ENCODE measurements around the gene TAS2R8. TPM values are rescaled to one million over a fixed set of nuclear protein-coding genes. Genes with fewer than 3 reads are reported as not detected.
A peak's percentile ranks its signal among the peaks of the same experiment; 100 is the strongest.
"Not testable (repeated sequence)": the region's sequence is repeated elsewhere in the genome, so short reads cannot be mapped to it uniquely, and the experiment has no call there.

TAS2R8 gene
- total and polyA plus RNA-seq, 3 donors from 2014 or later = not detected

- H3K36me3 ChIP-seq (ENCODE audit: low read depth, missing control alignments) = no peaks in the 10 kb centered on the region
- H3K4me1 ChIP-seq = no peaks in the 10 kb centered on the region
- H3K9me3 ChIP-seq = no peaks in the 10 kb centered on the region
- peak overlapping the region in 1 of 2 donors; percentile 11 for H3K27ac ChIP-seq
- intact Hi-C loops (cut with DNase I; ENCODE audit: low total_unique reads) = no loop called here
- no peak for DNase-seq
- no peak overlapping the region for H3K4me3 ChIP-seq
- TF ChIP-seq CTCF (IDR thresholded peaks at IDR 0.05) = no peak
- no peak for TF ChIP-seq POLR2A (IDR thresholded peaks at IDR 0.05)
- no peaks in the 10 kb centered on the region for H3K27me3 ChIP-seq
- 58 to 74% methylated on average over 2 of the region's 2 CpGs for WGBS, 2 donors
Measured at GRCh38 chr12:10794222-10794621, 12.9 kb downstream of the TAS2R8 start.

GRCh38 chr12:10791769-10792168, 15.3 kb downstream of the TAS2R8 start:
- 89 to 90% methylated on average over 4 of the region's 4 CpGs for WGBS, 2 donors
- intact Hi-C loops (cut with DNase I; ENCODE audit: low total_unique reads); DNase-seq: not testable (repeated sequence)

GRCh38 chr12:10783252-10783651, 23.8 kb downstream of the TAS2R8 start:
- no peaks in the 10 kb centered on the region for H3K4me1 ChIP-seq
- no peak for TF ChIP-seq POLR2A (IDR thresholded peaks at IDR 0.05)
- TF ChIP-seq CTCF (IDR thresholded peaks at IDR 0.05) = no peak
- intact Hi-C loops (cut with DNase I; ENCODE audit: low total_unique reads) = no loop called here
- WGBS, 2 donors = 77 to 78% methylated on average over 5 of the region's 5 CpGs
- H3K9me3 ChIP-seq = no peaks in the 10 kb centered on the region
- H3K27me3 ChIP-seq = no peaks in the 10 kb centered on the region
- H3K27ac ChIP-seq = no peak overlapping the region
- no peak overlapping the region for H3K4me3 ChIP-seq
- H3K36me3 ChIP-seq (ENCODE audit: low read depth, missing control alignments) = no peaks in the 10 kb centered on the region
- DNase-seq = no peak

More at GRCh38 chr12:10791769-10792168, 15.3 kb downstream of the TAS2R8 start:
- not testable (repeated sequence) for H3K36me3 ChIP-seq (ENCODE audit: low read depth, missing control alignments); H3K4me3 ChIP-seq; H3K27ac ChIP-seq; H3K27me3 ChIP-seq; H3K4me1 ChIP-seq; H3K9me3 ChIP-seq

GRCh38 chr12:10779103-10779502, 28.0 kb downstream of the TAS2R8 start:
- no peak overlapping the region for H3K4me3 ChIP-seq
- H3K4me1 ChIP-seq = no peaks in the 10 kb centered on the region
- intact Hi-C loops (cut with DNase I; ENCODE audit: low total_unique reads) = no loop called here
- H3K27ac ChIP-seq = no peak overlapping the region
- no peak for TF ChIP-seq CTCF (IDR thresholded peaks at IDR 0.05)
- no peak for TF ChIP-seq POLR2A (IDR thresholded peaks at IDR 0.05)
- no peaks in the 10 kb centered on the region for H3K36me3 ChIP-seq (ENCODE audit: low read depth, missing control alignments)
- 85 to 91% methylated on average over 2 of the region's 2 CpGs for WGBS, 2 donors
- no peak for DNase-seq
- no peaks in the 10 kb centered on the region for H3K9me3 ChIP-seq
- no peaks in the 10 kb centered on the region for H3K27me3 ChIP-seq

GRCh38 chr12:10771132-10771733, 35.9 kb downstream of the TAS2R8 start:
- WGBS, 2 donors = 17 to 18% methylated on average over 1 of the region's 1 CpG
- intact Hi-C loops (cut with DNase I; ENCODE audit: low total_unique reads) = loop anchor here (5.0 kb wide), 1 partner anchor 431 kb away; no protein-coding TSS in a partner anchor
- DNase-seq = no peak

More at GRCh38 chr12:10771132-10771733, 35.9 kb downstream of the TAS2R8 start:
- Histone ChIP-seq H3K9me3 (no peaks in the 10 kb centered on the region), H3K27me3 (no peaks in the 10 kb centered on the region), H3K4me3 (no peak overlapping the region), H3K4me1 (no peaks in the 10 kb centered on the region), H3K27ac (no peak overlapping the region), H3K36me3 (ENCODE audit: low read depth, missing control alignments) (no peaks in the 10 kb centered on the region)
- no peak for TF ChIP-seq POLR2A (IDR thresholded peaks at IDR 0.05)
- TF ChIP-seq CTCF (IDR thresholded peaks at IDR 0.05) = peak in 2 of 3 experiments; percentile 52 to 63
